GM12874 (cell line): ENCODE results near the gene MEPCE.

Source experiments
- TF ChIP-seq, protein P1 (sequence below): IDR thresholded peaks from 2 replicates; pipeline ENCODE4 v1.5.1; 2011; ENCODE audit warnings: low read depth, mild to moderate bottlenecking, control low read depth, low read length, moderate library complexity; ENCODE audit not compliant: insufficient read depth

Gene MEPCE

GRCh38 chr7:100481466-100481865 lies 51.8 kb downstream of the MEPCE start:
- TF ChIP-seq, protein P1, sequence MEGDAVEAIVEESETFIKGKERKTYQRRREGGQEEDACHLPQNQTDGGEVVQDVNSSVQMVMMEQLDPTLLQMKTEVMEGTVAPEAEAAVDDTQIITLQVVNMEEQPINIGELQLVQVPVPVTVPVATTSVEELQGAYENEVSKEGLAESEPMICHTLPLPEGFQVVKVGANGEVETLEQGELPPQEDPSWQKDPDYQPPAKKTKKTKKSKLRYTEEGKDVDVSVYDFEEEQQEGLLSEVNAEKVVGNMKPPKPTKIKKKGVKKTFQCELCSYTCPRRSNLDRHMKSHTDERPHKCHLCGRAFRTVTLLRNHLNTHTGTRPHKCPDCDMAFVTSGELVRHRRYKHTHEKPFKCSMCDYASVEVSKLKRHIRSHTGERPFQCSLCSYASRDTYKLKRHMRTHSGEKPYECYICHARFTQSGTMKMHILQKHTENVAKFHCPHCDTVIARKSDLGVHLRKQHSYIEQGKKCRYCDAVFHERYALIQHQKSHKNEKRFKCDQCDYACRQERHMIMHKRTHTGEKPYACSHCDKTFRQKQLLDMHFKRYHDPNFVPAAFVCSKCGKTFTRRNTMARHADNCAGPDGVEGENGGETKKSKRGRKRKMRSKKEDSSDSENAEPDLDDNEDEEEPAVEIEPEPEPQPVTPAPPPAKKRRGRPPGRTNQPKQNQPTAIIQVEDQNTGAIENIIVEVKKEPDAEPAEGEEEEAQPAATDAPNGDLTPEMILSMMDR: no peak

DNA sequence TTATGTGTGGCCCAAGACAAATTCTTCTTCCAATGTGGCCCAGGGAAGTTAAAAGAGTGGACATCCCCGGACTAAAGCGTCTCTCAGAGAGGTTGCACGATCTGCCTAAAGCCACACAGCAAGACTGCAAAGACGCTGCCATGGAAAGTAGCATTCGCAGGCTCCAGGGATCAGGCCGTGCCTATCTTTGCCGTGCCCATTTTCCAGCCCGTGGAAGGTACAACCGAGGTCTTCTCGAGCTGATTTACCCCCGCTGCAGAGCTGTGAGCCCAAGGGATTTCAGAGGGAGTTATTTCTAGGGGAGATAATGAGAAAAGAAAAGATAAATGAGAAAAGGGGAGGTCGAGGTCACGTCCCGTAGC lies 53.1 kb downstream of the MEPCE start:
- TF ChIP-seq, protein P1: no peak

DNA sequence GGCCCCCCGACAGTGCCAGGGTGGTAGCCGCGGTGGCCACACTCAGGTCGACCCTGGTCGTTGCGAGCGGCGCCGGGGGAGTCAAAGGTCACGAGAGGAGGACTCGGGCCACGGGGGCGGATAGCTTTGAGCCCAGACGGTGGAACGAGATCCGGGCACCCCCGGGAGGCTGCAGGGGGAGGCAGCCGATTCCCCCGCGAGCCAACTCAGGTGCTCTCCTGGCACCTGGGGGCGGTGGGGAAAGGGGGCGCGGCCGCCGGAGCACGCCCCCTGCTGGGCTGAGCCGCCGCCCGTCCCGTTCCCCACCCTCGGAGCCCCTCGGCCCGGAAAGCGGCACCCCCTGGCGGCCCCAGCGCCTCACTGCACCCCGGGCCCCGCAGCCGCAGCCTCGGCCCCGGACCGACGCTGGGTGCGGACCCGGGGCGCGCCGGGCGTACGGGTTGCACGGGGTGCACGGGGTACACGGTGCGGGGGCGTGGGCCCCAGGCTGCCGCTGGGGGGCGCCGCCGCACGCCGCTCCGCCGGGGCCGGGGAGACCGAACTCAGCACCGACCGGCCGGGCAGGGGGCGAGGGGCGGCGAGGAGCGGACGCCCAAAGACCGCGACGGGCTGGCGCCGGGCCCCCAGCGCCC lies 53.6 kb downstream of the MEPCE start:
- TF ChIP-seq, protein P1: peak; percentile 97
